ENCODE data around the gene CLDND2. TPM values are rescaled to one million over a fixed set of nuclear protein-coding genes. Genes with fewer than 3 reads are reported as not detected.

Gene CLDND2
- total and polyA plus RNA-seq, 2 experiments from 2014 or later: 7.7 TPM; not detected in 1

- peaks cover 10% of the 10 kb centered on the region; the same call in 1 of the 2 replicates for H3K4me1 ChIP-seq (ENCODE audit: insufficient read depth)
- H4K20me1 ChIP-seq (replicated peaks; ENCODE audit: insufficient read depth): 0 out of 2 replicates have a peak, but pooled peaks cover 2% of the 10 kb centered on the region
- H3K79me2 ChIP-seq (replicated peaks; ENCODE audit: insufficient read depth): no peaks in the 10 kb centered on the region
- Mint-ChIP-seq H3K36me3 (ENCODE audit: low read depth) (peaks cover 47% of the 10 kb centered on the region), H3K4me1 (peaks cover 18% of the 10 kb centered on the region), H3K4me3 (no peak overlapping the region), H3K27me3 (ENCODE audit: insufficient read depth, low read depth, poor library complexity) (peaks cover 20% of the 10 kb centered on the region), H3K27ac (no peak overlapping the region), H3K9me3 (no peaks in the 10 kb centered on the region; the same call in 1 of the 3 replicates)
- H2AFZ ChIP-seq: no peak overlapping the region
- peaks cover 17% of the 10 kb centered on the region for H3K27me3 ChIP-seq (ENCODE audit: insufficient read depth)
- no peak for ATAC-seq
- TF ChIP-seq ZNF462 (CRISPR knock-in tag; IDR thresholded peaks at IDR 0.05) (no peak), CTCF (conservative IDR thresholded peaks at IDR 0.05; ENCODE audit: low read depth in 2 of 2) (no peak), ZNF114 (CRISPR knock-in tag; IDR thresholded peaks at IDR 0.05) (no peak), EZH2 (IDR thresholded peaks at IDR 0.05; ENCODE audit: low read depth, unreplicated experiment) (no peak), NANOG (IDR thresholded peaks at IDR 0.05; ENCODE audit: borderline replicate concordance) (no peak), ZNF331 (CRISPR knock-in tag; IDR thresholded peaks at IDR 0.05; ENCODE audit: low read depth) (no peak), CREB1 (CRISPR knock-in tag; IDR thresholded peaks at IDR 0.05; ENCODE audit: low read depth) (no peak), STAT1 (IDR thresholded peaks at IDR 0.05; ENCODE audit: unreplicated experiment) (no peak), EZH2phosphoT487 (IDR thresholded peaks at IDR 0.05; ENCODE audit: unreplicated experiment) (no peak), JUNB (IDR thresholded peaks at IDR 0.05; ENCODE audit: unreplicated experiment) (no peak), ETS1 (IDR thresholded peaks at IDR 0.05) (no peak), POLR2AphosphoS5 (IDR thresholded peaks at IDR 0.05; ENCODE audit: low read depth) (no peak), REST (IDR thresholded peaks at IDR 0.05; ENCODE audit: unreplicated experiment) (no peak)
- DNase-seq (ENCODE audit: low spot score): no peak
- H3F3A ChIP-seq (replicated peaks; ENCODE audit: low read depth): no peaks in the 10 kb centered on the region
- no peak overlapping the region for H3K4me3 ChIP-seq
- 0 out of 2 replicates have a peak, but pooled peaks cover 6% of the 10 kb centered on the region for H3K36me3 ChIP-seq (ENCODE audit: insufficient read depth)
- H3K27ac ChIP-seq (ENCODE audit: low read depth): no peak overlapping the region
- H3K9me2 ChIP-seq (ENCODE audit: insufficient read depth): 0 out of 2 replicates have a peak, but pooled peaks cover 3% of the 10 kb centered on the region
- no peak overlapping the region for H3K4me2 ChIP-seq
These were observed 38.4 kb downstream of the CLDND2 start for GRCh38 chr19:51330366-51330765.

All from GM23338 (cell line).